CD4-positive, alpha-beta T cell (primary cell): ENCODE data around the gene HBS1L. TPM values are rescaled to one million over a fixed set of nuclear protein-coding genes. Genes with fewer than 3 reads are reported as not detected.

Source experiments
- ATAC-seq: fragments of 200-7000 bp; cut with Tn5 transposase; one replicate; pipeline ENCODE4 v1.10.0; 2022; ENCODE audit warnings: mild to moderate bottlenecking; ENCODE audit not compliant: poor library complexity
- CTCF ChIA-PET: fragments of 350-600 bp; sonication (Branson Sonifier 250); formaldehyde crosslinking; loops from one replicate; lab custom pipeline; 2021; ENCODE audit warnings: antibody characterized with exemption, inconsistent platforms; lab: Charles Lee
- POLR2A ChIA-PET: fragments of 350-600 bp; sonication (Branson Sonifier 250); formaldehyde crosslinking; loops from one replicate; lab custom pipeline; 2021; ENCODE audit warnings: antibody characterized with exemption, inconsistent platforms; lab: Charles Lee
- DNase-seq, 14 experiments: peaks; one replicate each; pipeline ENCODE4 v3.0.0-alpha.2; 2013 to 2020; ENCODE audit warnings: mixed read lengths in 2 of 14
- H3K27ac ChIP-seq, 2 donors: one replicate each; pipeline versions ENCODE4 v1.5.1 to v1.7.0; 2013; ENCODE audit warnings: low read length in 2 of 2, low read depth in 1 of 2, mild to moderate bottlenecking in 1 of 2
- H3K27me3 ChIP-seq, 2 experiments: 1 replicate in 1 of 2; 2 replicates in 1 of 2; pipeline versions ENCODE4 v1.6.1 to v1.7.0; 2013; ENCODE audit warnings: low read length in 2 of 2, control low read depth in 1 of 2, mild to moderate bottlenecking in 1 of 2, moderate library complexity in 1 of 2; ENCODE audit not compliant: insufficient read depth in 2 of 2, control insufficient read depth in 1 of 2
- H3K36me3 ChIP-seq: one replicate; pipeline ENCODE4 v1.6.1; 2013; ENCODE audit warnings: low read length, control low read depth; ENCODE audit not compliant: insufficient read depth
- H3K4me1 ChIP-seq: one replicate; pipeline ENCODE4 v1.6.1; 2013; ENCODE audit warnings: low read length, control low read depth; ENCODE audit not compliant: insufficient read depth
- H3K4me3 ChIP-seq: one replicate; pipeline ENCODE4 v1.5.1; 2013; ENCODE audit warnings: mild to moderate bottlenecking, low read length, moderate library complexity
- H3K9me3 ChIP-seq, 2 experiments: 1 replicate in 1 of 2; 2 replicates in 1 of 2; pipeline versions ENCODE4 v1.6.1 to v1.7.0; 2013; ENCODE audit warnings: low read length in 2 of 2, mild to moderate bottlenecking in 2 of 2, control low read depth in 1 of 2, moderate library complexity in 1 of 2; ENCODE audit not compliant: control insufficient read depth in 1 of 2, insufficient read depth in 1 of 2
- H3K27ac Mint-ChIP-seq: one replicate; pipeline ENCODE4 v1.8.0; 2020; ENCODE audit warnings: mixed read lengths
- H3K27me3 Mint-ChIP-seq: one replicate; pipeline ENCODE4 v1.8.0; 2021; ENCODE audit warnings: mixed read lengths
- H3K36me3 Mint-ChIP-seq: one replicate; pipeline ENCODE4 v1.8.0; 2021; ENCODE audit warnings: low read depth, mixed read lengths
- H3K4me1 Mint-ChIP-seq: one replicate; pipeline ENCODE4 v1.8.0; 2021; ENCODE audit warnings: low read depth, mixed read lengths
- H3K4me3 Mint-ChIP-seq: one replicate; pipeline ENCODE4 v1.8.0; 2020; ENCODE audit warnings: mild to moderate bottlenecking, mixed read lengths
- H3K9me3 Mint-ChIP-seq: one replicate; pipeline ENCODE4 v1.8.0; 2020; ENCODE audit warnings: mixed read lengths
- intact Hi-C, 2 experiments: fragments of 100-400 bp; cut with DNase I in 1 of 2; cut with micrococcal nuclease in 1 of 2; formaldehyde crosslinking; loops; one replicate each; pipeline versions ENCODE4 v1.15.1 to v1.9.0; 2023 to 2025; cut with DNase I, micrococcal nuclease
- total RNA-seq, 174 experiments: library from RNA in 2 of 174; stranded (reverse) in 2 of 174; gene quantifications; one replicate each; pipeline ENCODE4 v1.2.3 and lab custom pipeline; 2021 to 2026
- TF ChIP-seq, protein P1 (sequence below): fragments of 200-600 bp; IDR thresholded peaks from one replicate; pipeline ENCODE4 v1.8.0; 2022; ENCODE audit warnings: antibody characterized with exemption, mild to moderate bottlenecking

The HBS1L gene
- total RNA-seq, 2 experiments from 2014 or later: 106 to 117 TPM

DNA sequence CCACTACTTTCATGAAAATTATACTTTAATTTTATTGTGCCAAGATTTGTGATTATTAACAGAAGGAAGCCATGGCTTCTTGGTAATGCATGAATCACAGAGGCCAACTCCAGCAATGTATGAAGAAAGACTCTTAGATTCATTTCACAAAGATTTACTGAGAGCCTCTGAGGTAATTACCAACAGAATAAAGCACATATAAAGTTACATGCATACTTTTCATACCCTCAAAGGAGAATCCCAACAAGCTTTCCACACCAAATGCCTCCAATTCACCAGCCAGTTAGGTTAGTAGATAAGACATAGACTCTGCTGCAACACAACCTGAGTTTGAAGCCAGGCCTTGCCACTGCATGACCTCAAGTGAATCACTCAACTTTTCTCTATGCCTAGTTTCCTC is 41.9 kb downstream of the HBS1L start:
- peaks cover 64% of the 10 kb centered on the region for H3K4me1 Mint-ChIP-seq
- ChIA-PET CTCF (no interaction called here), POLR2A (no interaction called here)
- ATAC-seq (no peak), DNase-seq (no peak)
- Histone ChIP-seq H3K9me3 (no peaks in the 10 kb centered on the region), H3K27ac (no peak overlapping the region), H3K4me3 (no peak overlapping the region), H3K27me3 (no peaks in the 10 kb centered on the region), H3K36me3 (peaks cover 7% of the 10 kb centered on the region), H3K4me1 (peaks cover 20% of the 10 kb centered on the region)
- H3K9me3 Mint-ChIP-seq: no peaks in the 10 kb centered on the region
- H3K4me3 Mint-ChIP-seq: no peak overlapping the region
- peaks cover 11% of the 10 kb centered on the region for H3K36me3 Mint-ChIP-seq
- peak overlapping the region; percentile 78 for H3K27ac Mint-ChIP-seq
- H3K27me3 Mint-ChIP-seq: no peaks in the 10 kb centered on the region
- TF ChIP-seq, protein P1, sequence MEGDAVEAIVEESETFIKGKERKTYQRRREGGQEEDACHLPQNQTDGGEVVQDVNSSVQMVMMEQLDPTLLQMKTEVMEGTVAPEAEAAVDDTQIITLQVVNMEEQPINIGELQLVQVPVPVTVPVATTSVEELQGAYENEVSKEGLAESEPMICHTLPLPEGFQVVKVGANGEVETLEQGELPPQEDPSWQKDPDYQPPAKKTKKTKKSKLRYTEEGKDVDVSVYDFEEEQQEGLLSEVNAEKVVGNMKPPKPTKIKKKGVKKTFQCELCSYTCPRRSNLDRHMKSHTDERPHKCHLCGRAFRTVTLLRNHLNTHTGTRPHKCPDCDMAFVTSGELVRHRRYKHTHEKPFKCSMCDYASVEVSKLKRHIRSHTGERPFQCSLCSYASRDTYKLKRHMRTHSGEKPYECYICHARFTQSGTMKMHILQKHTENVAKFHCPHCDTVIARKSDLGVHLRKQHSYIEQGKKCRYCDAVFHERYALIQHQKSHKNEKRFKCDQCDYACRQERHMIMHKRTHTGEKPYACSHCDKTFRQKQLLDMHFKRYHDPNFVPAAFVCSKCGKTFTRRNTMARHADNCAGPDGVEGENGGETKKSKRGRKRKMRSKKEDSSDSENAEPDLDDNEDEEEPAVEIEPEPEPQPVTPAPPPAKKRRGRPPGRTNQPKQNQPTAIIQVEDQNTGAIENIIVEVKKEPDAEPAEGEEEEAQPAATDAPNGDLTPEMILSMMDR: no peak
- intact Hi-C loops: loop anchor here in 1 of 2 experiments (5.0 kb wide), 2 partner anchors 40 to 170 kb away; partner anchors contain the start of genes HBS1L and MYB

GRCh38 chr6:135012349-135012748 is 42.3 kb downstream of the HBS1L start:
- ChIA-PET POLR2A (no interaction called here), CTCF (no interaction called here)
- DNase-seq: no peak
- H3K4me3 ChIP-seq: no peak overlapping the region
- H3K4me1 ChIP-seq: peaks cover 20% of the 10 kb centered on the region
- Mint-ChIP-seq H3K4me3 (no peak overlapping the region), H3K9me3 (no peaks in the 10 kb centered on the region), H3K27ac (peak overlapping the region; percentile 78), H3K4me1 (peaks cover 67% of the 10 kb centered on the region), H3K36me3 (peaks cover 11% of the 10 kb centered on the region), H3K27me3 (no peaks in the 10 kb centered on the region)
- intact Hi-C loops: loop anchor here in 1 of 2 experiments (5.0 kb wide), 2 partner anchors 40 to 170 kb away; partner anchors contain the start of genes HBS1L and MYB
- H3K27ac ChIP-seq: no peak overlapping the region
- H3K27me3 ChIP-seq: no peaks in the 10 kb centered on the region
- H3K9me3 ChIP-seq: no peaks in the 10 kb centered on the region
- peaks cover 7% of the 10 kb centered on the region for H3K36me3 ChIP-seq
- ATAC-seq: no peak
- TF ChIP-seq, protein P1: no peak

DNA sequence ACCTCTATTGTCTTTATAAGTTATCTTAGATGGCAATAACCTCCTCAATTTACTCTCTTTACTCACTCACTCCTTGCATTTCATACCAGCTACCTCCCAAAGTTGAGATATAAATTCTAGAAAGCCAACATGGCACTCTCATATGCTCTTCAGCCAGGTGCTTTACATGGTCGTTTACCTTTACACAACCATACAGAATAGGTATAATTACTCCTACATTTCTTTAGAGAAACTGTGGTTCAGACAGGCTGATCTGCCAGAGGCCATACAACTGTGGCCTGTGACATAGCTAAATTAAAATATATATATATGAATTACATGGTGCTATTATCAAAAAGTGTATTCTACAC is 45.7 kb downstream of the HBS1L start:
- no peaks in the 10 kb centered on the region for H3K27me3 ChIP-seq
- no peak overlapping the region for H3K27ac ChIP-seq
- H3K36me3 ChIP-seq: peaks cover 7% of the 10 kb centered on the region
- H3K4me1 Mint-ChIP-seq: peaks cover 45% of the 10 kb centered on the region
- H3K36me3 Mint-ChIP-seq: peaks cover 11% of the 10 kb centered on the region
- ChIA-PET POLR2A (interaction anchor here (0.9 to 1.2 kb wide), 3 partner anchors 10 to 79 kb away, joined by 3 read pairs; no protein-coding TSS in a partner anchor), CTCF (interaction anchor here (1.4 kb wide), 1 partner anchor 175 kb away, joined by 3 read pairs; no protein-coding TSS in a partner anchor)
- peak overlapping the region; percentile 48 for H3K27ac Mint-ChIP-seq
- no peak overlapping the region for H3K4me3 Mint-ChIP-seq
- no peaks in the 10 kb centered on the region for H3K9me3 ChIP-seq
- H3K4me3 ChIP-seq: no peak overlapping the region
- no peaks in the 10 kb centered on the region for H3K9me3 Mint-ChIP-seq
- no peak for ATAC-seq
- peaks cover 12% of the 10 kb centered on the region for H3K4me1 ChIP-seq
- no peak for DNase-seq
- H3K27me3 Mint-ChIP-seq: no peaks in the 10 kb centered on the region
- intact Hi-C loops: loop anchor here in 1 of 2 experiments (10.0 kb wide), 1 partner anchor 416 kb away; no protein-coding TSS in a partner anchor
- TF ChIP-seq, protein P1: no peak
